ENCODE results near the gene DAAM2. TPM values are rescaled to one million over a fixed set of nuclear protein-coding genes. Genes with fewer than 3 reads are reported as not detected.

Gene DAAM2
- polyA plus RNA-seq, 1 of the 3 experiments (the other 2 are of a cell fraction): 0.20 TPM

DNA sequence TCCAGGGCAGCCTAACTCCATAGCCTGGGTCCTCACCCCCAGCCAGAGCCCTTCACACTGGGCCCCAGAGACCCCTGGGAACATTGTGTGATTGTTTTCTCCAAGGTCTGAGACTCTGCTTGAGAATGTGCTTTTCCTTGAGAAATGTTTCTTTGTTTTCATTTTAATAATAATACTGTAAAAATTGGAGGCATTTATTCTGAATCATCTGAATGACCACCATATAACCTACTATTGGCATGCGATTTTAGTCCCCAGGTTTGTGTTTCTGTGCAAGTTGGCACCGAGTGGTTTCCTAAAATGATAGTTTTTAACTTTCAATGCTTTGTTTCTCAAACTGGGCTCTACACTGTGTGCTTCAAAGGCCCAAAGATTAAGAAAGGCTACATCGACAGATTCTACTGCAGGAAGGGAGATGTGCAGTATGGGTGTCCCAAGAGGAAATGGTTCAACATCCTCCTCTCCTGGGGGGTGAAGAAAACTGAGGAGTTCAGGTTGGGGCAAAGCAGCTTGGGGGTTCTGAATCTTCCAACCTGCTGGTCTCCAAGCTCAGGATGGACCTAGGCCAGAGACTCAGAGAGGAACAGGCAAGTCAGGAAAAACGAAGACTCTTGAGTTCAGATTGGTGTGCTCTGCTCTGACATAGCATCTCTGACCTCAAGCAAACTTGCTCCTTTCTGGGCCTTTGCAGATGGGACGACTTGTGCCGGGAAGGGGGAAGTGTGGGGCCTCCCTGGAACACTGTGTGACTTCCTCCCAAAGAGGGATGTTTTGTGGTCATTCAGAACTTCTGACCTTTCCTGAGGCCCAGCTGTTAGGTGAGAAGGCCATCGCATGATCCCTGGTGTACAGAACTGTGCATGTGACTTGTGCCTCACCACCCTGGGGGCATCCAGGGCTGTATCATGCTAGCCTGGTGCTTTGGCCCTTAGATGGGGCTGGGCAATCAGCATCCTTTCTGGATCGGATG lies 31.0 kb downstream of the DAAM2 start:
- no peak overlapping the region for H2AFZ ChIP-seq (ENCODE audit: low read depth)
- no peak for DNase-seq
- H3K79me2 ChIP-seq (ENCODE audit: insufficient read depth): no peaks in the 10 kb centered on the region
- ChIA-PET POLR2A (no interaction called here), CTCF (interaction anchor here (0.9 to 1.2 kb wide), 2 partner anchors 43 to 445 kb away, joined by 3 read pairs; no protein-coding TSS in a partner anchor)
- no peaks in the 10 kb centered on the region for H3F3A ChIP-seq (replicated peaks; ENCODE audit: insufficient read depth)
- H3K4me3 ChIP-seq (ENCODE audit: low read depth in 2 of 2, low read length in 1 of 2): no peak overlapping the region
- no peaks in the 10 kb centered on the region for H3K27me3 ChIP-seq (ENCODE audit: insufficient read depth)
- 59% methylated on average over 7 of the region's 8 CpGs for WGBS (ENCODE audit: low lambda C conversion rate)
- TF ChIP-seq MXI1 (IDR thresholded peaks at IDR 0.05; ENCODE audit: low read depth, low read length) (no peak), USF1 (IDR thresholded peaks at IDR 0.05; ENCODE audit: borderline replicate concordance, low read depth) (no peak), CTCF (IDR thresholded peaks at IDR 0.05) (no peak), RFX5 (IDR thresholded peaks at IDR 0.05; ENCODE audit: low read length) (no peak), POLR2AphosphoS5 (IDR thresholded peaks at IDR 0.05; ENCODE audit: low read depth, low read length) (no peak), PBX3 (IDR thresholded peaks at IDR 0.05) (no peak), SIN3A (IDR thresholded peaks at IDR 0.05; ENCODE audit: borderline replicate concordance, low read depth, low read length) (no peak), NFIC (IDR thresholded peaks at IDR 0.05; ENCODE audit: borderline replicate concordance) (no peak), FOXJ3 (CRISPR knock-in tag; IDR thresholded peaks at IDR 0.05) (no peak), ELF1 (IDR thresholded peaks at IDR 0.05) (no peak), RAD21 (IDR thresholded peaks at IDR 0.05; ENCODE audit: low read length) (no peak), SMC3 (IDR thresholded peaks at IDR 0.05; ENCODE audit: low read depth, low read length) (no peak), MEF2A (IDR thresholded peaks at IDR 0.05; ENCODE audit: borderline replicate concordance, low read depth) (no peak), YY1 (IDR thresholded peaks at IDR 0.05; ENCODE audit: low read depth) (no peak), RCOR1 (IDR thresholded peaks at IDR 0.05; ENCODE audit: low read length) (no peak), JUND (IDR thresholded peaks at IDR 0.05) (no peak)
- TF ChIP-seq, protein P1, sequence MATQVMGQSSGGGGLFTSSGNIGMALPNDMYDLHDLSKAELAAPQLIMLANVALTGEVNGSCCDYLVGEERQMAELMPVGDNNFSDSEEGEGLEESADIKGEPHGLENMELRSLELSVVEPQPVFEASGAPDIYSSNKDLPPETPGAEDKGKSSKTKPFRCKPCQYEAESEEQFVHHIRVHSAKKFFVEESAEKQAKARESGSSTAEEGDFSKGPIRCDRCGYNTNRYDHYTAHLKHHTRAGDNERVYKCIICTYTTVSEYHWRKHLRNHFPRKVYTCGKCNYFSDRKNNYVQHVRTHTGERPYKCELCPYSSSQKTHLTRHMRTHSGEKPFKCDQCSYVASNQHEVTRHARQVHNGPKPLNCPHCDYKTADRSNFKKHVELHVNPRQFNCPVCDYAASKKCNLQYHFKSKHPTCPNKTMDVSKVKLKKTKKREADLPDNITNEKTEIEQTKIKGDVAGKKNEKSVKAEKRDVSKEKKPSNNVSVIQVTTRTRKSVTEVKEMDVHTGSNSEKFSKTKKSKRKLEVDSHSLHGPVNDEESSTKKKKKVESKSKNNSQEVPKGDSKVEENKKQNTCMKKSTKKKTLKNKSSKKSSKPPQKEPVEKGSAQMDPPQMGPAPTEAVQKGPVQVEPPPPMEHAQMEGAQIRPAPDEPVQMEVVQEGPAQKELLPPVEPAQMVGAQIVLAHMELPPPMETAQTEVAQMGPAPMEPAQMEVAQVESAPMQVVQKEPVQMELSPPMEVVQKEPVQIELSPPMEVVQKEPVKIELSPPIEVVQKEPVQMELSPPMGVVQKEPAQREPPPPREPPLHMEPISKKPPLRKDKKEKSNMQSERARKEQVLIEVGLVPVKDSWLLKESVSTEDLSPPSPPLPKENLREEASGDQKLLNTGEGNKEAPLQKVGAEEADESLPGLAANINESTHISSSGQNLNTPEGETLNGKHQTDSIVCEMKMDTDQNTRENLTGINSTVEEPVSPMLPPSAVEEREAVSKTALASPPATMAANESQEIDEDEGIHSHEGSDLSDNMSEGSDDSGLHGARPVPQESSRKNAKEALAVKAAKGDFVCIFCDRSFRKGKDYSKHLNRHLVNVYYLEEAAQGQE (IDR thresholded peaks at IDR 0.05; ENCODE audit: low read depth, low read length): no peak
- no peak overlapping the region for H3K4me2 ChIP-seq
- no peaks in the 10 kb centered on the region for H3K9me3 ChIP-seq
- no peaks in the 10 kb centered on the region for H4K20me1 ChIP-seq (ENCODE audit: insufficient read depth)
- no peak overlapping the region for H3K9ac ChIP-seq
- no peak overlapping the region for H3K27ac ChIP-seq (ENCODE audit: low read depth in 2 of 2, low read length in 1 of 2)
- H3K9me2 ChIP-seq: no peaks in the 10 kb centered on the region
- H3K36me3 ChIP-seq (replicated peaks in 1 of 2; ENCODE audit: control insufficient read depth in 1 of 2, insufficient read depth in 2 of 2, low read length in 1 of 2): no peaks in the 10 kb centered on the region
- H3K4me1 ChIP-seq (ENCODE audit: control insufficient read depth in 1 of 2, insufficient read depth in 2 of 2, low read depth in 1 of 2, low read length in 1 of 2): peaks cover 0 to 16% of the 10 kb centered on the region in 2 experiments; a peak in 1 of 4 replicates
